Neural cell (in vitro differentiated cells): ENCODE results near the gene ATXN10.

ENCODE experiments used
- CTCF ChIP-seq: fragments of 450-650 bp; IDR thresholded peaks from 2 replicates; pipeline ENCODE4 v1.5.1; 2014; ENCODE audit warnings: antibody characterized with exemption, mild to moderate bottlenecking, moderate library complexity; ENCODE audit not compliant: poor library complexity, severe bottlenecking
- EP300 ChIP-seq: fragments of 450-650 bp; conservative IDR thresholded peaks from 2 replicates; pipeline ENCODE4 v1.6.1; 2014; ENCODE audit warnings: antibody characterized with exemption, mild to moderate bottlenecking, moderate library complexity; ENCODE audit not compliant: poor library complexity, severe bottlenecking
- EZH2 ChIP-seq: fragments of 200-600, 300-800 bp; shearing (Covaris generic), sonication (generic); IDR thresholded peaks from 2 replicates; pipeline ENCODE4 v1.6.1; 2014; ENCODE audit warnings: antibody characterized with exemption, low read length, borderline replicate concordance, mild to moderate bottlenecking; ENCODE audit not compliant: insufficient read depth, poor library complexity, severe bottlenecking
- REST ChIP-seq: IDR thresholded peaks from 2 replicates; pipeline ENCODE4 v1.6.1; 2012; ENCODE audit warnings: borderline replicate concordance
- SMC3 ChIP-seq: fragments of 450-650 bp; conservative IDR thresholded peaks from 2 replicates; pipeline ENCODE4 v1.6.1; 2014; ENCODE audit warnings: antibody characterized with exemption, mild to moderate bottlenecking, moderate library complexity; ENCODE audit not compliant: poor library complexity
- TAF1 ChIP-seq: IDR thresholded peaks from 2 replicates; pipeline ENCODE4 v1.6.1; 2012; ENCODE audit warnings: low read depth

- TF ChIP-seq REST = no peak
- no peak for TF ChIP-seq CTCF
- no peak for TF ChIP-seq EZH2
- TF ChIP-seq TAF1 = no peak
- TF ChIP-seq SMC3 = no peak
- TF ChIP-seq EP300 = no peak
Measured at GRCh38 chr22:45861259-45861658, 189.6 kb downstream of the ATXN10 start.
